Caco-2 (cell line): ENCODE measurements around the gene FOS. TPM values are rescaled to one million over a fixed set of nuclear protein-coding genes. Genes with fewer than 3 reads are reported as not detected.
A peak's percentile ranks its signal among the peaks of the same experiment; 100 is the strongest.

Experiments
- BruUV-seq: library from RNA; stranded (reverse); fragments of 400-500 nt; replicated peaks from 2 replicates; lab custom pipeline; 2021; lab: Mats Ljungman, UMichigan
- CTCF ChIA-PET: fragments of 300-600 bp; sonication (Branson Sonifier 250); formaldehyde crosslinking; loops from one replicate; lab custom pipeline; 2022; ENCODE audit warnings: antibody characterized with exemption; lab: Charles Lee
- POLR2A ChIA-PET: fragments of 300-600 bp; sonication (Branson Sonifier 250); formaldehyde crosslinking; loops from one replicate; lab custom pipeline; 2022; ENCODE audit warnings: antibody characterized with exemption; lab: Charles Lee
- DNase-seq, 2 experiments: peaks; one replicate each; pipeline versions ENCODE4 v3.0.0 to v3.0.0-alpha.2; 2020 to 2022
- H3K27me3 ChIP-seq: replicated peaks from 2 replicates; pipeline ENCODE4 v1.6.0; 2011; ENCODE audit warnings: low read length; ENCODE audit not compliant: control insufficient read depth, insufficient read depth
- H3K36me3 ChIP-seq: 2 replicates; pipeline ENCODE4 v1.5.1; 2011; ENCODE audit warnings: low read length; ENCODE audit not compliant: control insufficient read depth, insufficient read depth
- H3K4me1 ChIP-seq: fragments of 250-450 bp; sonication (Bioruptor Pico); 2 replicates; pipeline ENCODE4 v1.5.1; 2020; ENCODE audit warnings: mild to moderate bottlenecking
- H3K4me3 ChIP-seq: 2 replicates; pipeline ENCODE4 v1.5.1; 2011; ENCODE audit warnings: low read depth, mild to moderate bottlenecking, control low read depth, low read length
- H3K9me3 ChIP-seq: fragments of 250-450 bp; sonication (Bioruptor Pico); 2 replicates; pipeline ENCODE4 v1.5.1; 2020; ENCODE audit warnings: mild to moderate bottlenecking, moderate library complexity
- H3K27ac Mint-ChIP-seq: one replicate; pipeline ENCODE4 v1.8.0; 2022; ENCODE audit warnings: mixed read lengths; ENCODE audit not compliant: unreplicated experiment
- H3K27me3 Mint-ChIP-seq: one replicate; pipeline ENCODE4 v1.8.0; 2022; ENCODE audit warnings: mixed read lengths; ENCODE audit not compliant: insufficient read depth, unreplicated experiment
- H3K36me3 Mint-ChIP-seq: one replicate; pipeline ENCODE4 v1.8.0; 2022; ENCODE audit warnings: mild to moderate bottlenecking, mixed read lengths; ENCODE audit not compliant: insufficient read depth, unreplicated experiment
- H3K4me1 Mint-ChIP-seq: one replicate; pipeline ENCODE4 v1.8.0; 2022; ENCODE audit warnings: low read depth, mixed read lengths; ENCODE audit not compliant: unreplicated experiment
- H3K4me3 Mint-ChIP-seq: one replicate; pipeline ENCODE4 v1.8.0; 2022; ENCODE audit warnings: mild to moderate bottlenecking, moderate library complexity, mixed read lengths; ENCODE audit not compliant: unreplicated experiment
- H3K9me3 Mint-ChIP-seq: one replicate; pipeline ENCODE4 v1.8.0; 2022; ENCODE audit warnings: mixed read lengths; ENCODE audit not compliant: unreplicated experiment
- intact Hi-C: fragments of 100-400 bp; cut with micrococcal nuclease; formaldehyde crosslinking; loops from one replicate; pipeline ENCODE4 v1.10.0; 2022; ENCODE audit not compliant: unreplicated experiment
- total RNA-seq: library from RNA; stranded (reverse); gene quantifications from 2 replicates; pipeline ENCODE4 v1.2.3, GENCODE V29; 2022
- TF ChIP-seq, protein P1 (sequence below), 2 experiments: fragments of 200-600 bp in 1 of 2; IDR thresholded peaks; 1 replicate in 1 of 2; 2 replicates in 1 of 2; pipeline versions ENCODE4 v1.5.1 to v1.8.0; 2011 to 2022; ENCODE audit warnings: antibody characterized with exemption in 1 of 2, control low read depth in 1 of 2, inconsistent platforms in 1 of 2, low read depth in 1 of 2, low read length in 1 of 2, mild to moderate bottlenecking in 1 of 2, moderate library complexity in 1 of 2; ENCODE audit not compliant: insufficient read depth in 1 of 2, severe bottlenecking in 1 of 2, unreplicated experiment in 1 of 2

Gene FOS
- total RNA-seq, 1 experiment from 2014 or later: 73.7 TPM

GRCh38 chr14:75252254-75252837 is 26.3 kb upstream of the FOS start:
- no peak overlapping the region for H3K4me3 ChIP-seq
- intact Hi-C loops: no loop called here
- H3K4me3 Mint-ChIP-seq: no peak overlapping the region

GRCh38 chr14:75254381-75254822 is 24.2 kb upstream of the FOS start:
- Histone ChIP-seq H3K9me3 (no peaks in the 10 kb centered on the region), H3K36me3 (no peaks in the 10 kb centered on the region), H3K4me3 (no peak overlapping the region), H3K27me3 (no peaks in the 10 kb centered on the region), H3K4me1 (peaks cover 6% of the 10 kb centered on the region)
- no peak for DNase-seq
- Mint-ChIP-seq H3K27ac (peak overlapping the region; percentile 6), H3K9me3 (no peaks in the 10 kb centered on the region), H3K4me1 (peaks cover 8% of the 10 kb centered on the region), H3K4me3 (no peak overlapping the region), H3K27me3 (no peaks in the 10 kb centered on the region), H3K36me3 (peaks cover 12% of the 10 kb centered on the region)
- no TSS peak for BruUV-seq
- ChIA-PET POLR2A (no interaction called here), CTCF (interaction anchor here (0.6 kb wide), 1 partner anchor 50 kb away, joined by 3 read pairs; no protein-coding TSS in a partner anchor)
- TF ChIP-seq, protein P1, sequence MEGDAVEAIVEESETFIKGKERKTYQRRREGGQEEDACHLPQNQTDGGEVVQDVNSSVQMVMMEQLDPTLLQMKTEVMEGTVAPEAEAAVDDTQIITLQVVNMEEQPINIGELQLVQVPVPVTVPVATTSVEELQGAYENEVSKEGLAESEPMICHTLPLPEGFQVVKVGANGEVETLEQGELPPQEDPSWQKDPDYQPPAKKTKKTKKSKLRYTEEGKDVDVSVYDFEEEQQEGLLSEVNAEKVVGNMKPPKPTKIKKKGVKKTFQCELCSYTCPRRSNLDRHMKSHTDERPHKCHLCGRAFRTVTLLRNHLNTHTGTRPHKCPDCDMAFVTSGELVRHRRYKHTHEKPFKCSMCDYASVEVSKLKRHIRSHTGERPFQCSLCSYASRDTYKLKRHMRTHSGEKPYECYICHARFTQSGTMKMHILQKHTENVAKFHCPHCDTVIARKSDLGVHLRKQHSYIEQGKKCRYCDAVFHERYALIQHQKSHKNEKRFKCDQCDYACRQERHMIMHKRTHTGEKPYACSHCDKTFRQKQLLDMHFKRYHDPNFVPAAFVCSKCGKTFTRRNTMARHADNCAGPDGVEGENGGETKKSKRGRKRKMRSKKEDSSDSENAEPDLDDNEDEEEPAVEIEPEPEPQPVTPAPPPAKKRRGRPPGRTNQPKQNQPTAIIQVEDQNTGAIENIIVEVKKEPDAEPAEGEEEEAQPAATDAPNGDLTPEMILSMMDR (IDR thresholded peaks at IDR 0.05; ENCODE audit: insufficient read depth in 1 of 2, low read depth in 1 of 2, low read length in 1 of 2, severe bottlenecking in 1 of 2, unreplicated experiment in 1 of 2): no peak
- intact Hi-C loops: no loop called here

More at GRCh38 chr14:75252254-75252837, 26.3 kb upstream of the FOS start:
- no peaks in the 10 kb centered on the region for H3K36me3 Mint-ChIP-seq
- no peaks in the 10 kb centered on the region for H3K9me3 Mint-ChIP-seq
- Histone ChIP-seq H3K4me1 (peaks cover 2% of the 10 kb centered on the region), H3K36me3 (no peaks in the 10 kb centered on the region), H3K27me3 (no peaks in the 10 kb centered on the region), H3K9me3 (no peaks in the 10 kb centered on the region)
- H3K27me3 Mint-ChIP-seq: no peaks in the 10 kb centered on the region
- POLR2A ChIA-PET: no interaction called here
- TF ChIP-seq, protein P1 (IDR thresholded peaks at IDR 0.05; ENCODE audit: insufficient read depth in 1 of 2, low read depth in 1 of 2, low read length in 1 of 2, severe bottlenecking in 1 of 2, unreplicated experiment in 1 of 2): no peak
- CTCF ChIA-PET: no interaction called here
- peaks cover 8% of the 10 kb centered on the region for H3K4me1 Mint-ChIP-seq
- no TSS peak for BruUV-seq
- no peak for DNase-seq
- H3K27ac Mint-ChIP-seq: no peak overlapping the region

DNA sequence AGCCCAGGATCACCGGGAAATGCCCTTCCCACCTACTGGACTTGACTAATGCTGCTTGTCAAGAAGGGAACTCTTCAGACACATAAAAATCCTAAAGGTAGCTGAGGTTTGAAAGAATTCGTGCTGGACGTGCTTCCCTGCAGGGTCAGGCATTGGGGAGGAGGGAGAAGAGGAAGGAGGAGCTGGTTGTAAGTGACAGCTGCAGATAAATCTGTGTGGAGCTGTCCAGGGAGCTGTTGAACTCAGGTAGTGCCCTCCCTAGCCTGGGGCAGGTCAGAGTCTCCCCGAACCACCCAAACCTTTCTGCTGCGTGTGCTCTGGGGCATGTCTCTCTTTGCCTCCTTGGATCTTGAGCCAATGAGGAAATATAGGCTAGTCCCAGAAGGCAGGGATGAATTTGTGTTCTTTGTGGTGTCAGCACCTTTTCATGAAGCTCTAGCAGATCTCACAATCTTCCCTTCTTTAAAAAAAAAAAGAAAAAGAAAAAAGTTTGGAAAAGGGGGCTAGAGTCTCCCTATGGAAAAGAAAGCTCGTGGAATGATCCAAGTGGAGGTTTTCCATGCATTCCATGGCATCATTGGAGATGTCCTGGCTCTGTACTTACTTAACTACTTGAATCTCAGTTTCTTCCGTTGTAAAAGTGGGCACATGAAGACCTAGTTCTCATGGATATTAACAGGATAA is 23.6 kb upstream of the FOS start:
- Mint-ChIP-seq H3K27me3 (no peaks in the 10 kb centered on the region), H3K36me3 (peaks cover 18% of the 10 kb centered on the region), H3K4me3 (no peak overlapping the region), H3K9me3 (no peaks in the 10 kb centered on the region), H3K27ac (peak overlapping the region; percentile 6), H3K4me1 (peaks cover 8% of the 10 kb centered on the region)
- Histone ChIP-seq H3K36me3 (no peaks in the 10 kb centered on the region), H3K9me3 (no peaks in the 10 kb centered on the region), H3K27me3 (no peaks in the 10 kb centered on the region), H3K4me3 (no peak overlapping the region), H3K4me1 (peaks cover 6% of the 10 kb centered on the region)
- BruUV-seq: no TSS peak
- no peak for DNase-seq
- TF ChIP-seq, protein P1 (IDR thresholded peaks at IDR 0.05; ENCODE audit: insufficient read depth in 1 of 2, low read depth in 1 of 2, low read length in 1 of 2, severe bottlenecking in 1 of 2, unreplicated experiment in 1 of 2): no peak
- ChIA-PET CTCF (no interaction called here), POLR2A (no interaction called here)
- intact Hi-C loops: no loop called here
